ENCODE results near the gene ELFN2.

DNA sequence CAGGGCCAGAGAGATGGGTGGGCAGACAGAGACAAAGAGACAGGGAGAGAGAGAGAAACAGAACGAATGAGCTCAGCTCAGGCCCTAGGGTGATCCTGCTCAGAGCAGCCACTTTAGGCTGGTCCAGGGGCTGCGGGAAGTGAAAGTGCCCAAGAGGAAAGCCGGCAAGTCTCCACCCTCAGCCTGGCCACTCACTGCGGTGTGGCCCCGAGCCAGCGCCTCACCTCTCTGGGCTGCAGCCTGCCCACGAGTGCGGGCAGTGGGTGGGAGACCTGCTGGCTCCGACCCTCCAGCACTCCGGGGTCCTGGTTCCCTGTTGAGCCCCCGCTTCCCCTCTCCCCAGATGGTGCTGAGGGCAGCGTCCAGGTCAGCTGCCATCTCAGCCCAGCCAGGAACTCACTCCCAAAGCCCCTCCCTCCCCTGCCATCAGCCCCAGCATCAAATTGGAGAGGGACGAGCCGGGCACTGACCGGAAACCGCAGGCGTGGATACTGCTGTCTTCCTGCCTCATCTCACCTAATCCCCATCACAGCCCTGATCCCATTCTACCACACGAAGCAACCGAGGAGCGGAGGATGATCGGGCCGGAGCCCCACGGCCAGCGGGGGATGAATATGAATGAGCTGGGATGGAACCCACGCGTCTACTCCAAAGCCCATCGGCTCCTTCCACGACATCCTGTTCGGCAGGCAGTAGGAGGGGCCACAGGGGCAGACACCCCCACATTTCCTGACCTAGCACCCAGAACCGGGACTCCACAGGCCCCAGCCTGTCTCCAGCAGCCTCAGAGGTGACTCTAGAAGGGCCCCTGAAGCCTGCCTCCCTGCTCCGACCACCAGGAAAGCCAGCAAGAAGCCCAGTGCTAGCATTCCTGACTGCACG lies 16.9 kb downstream of the ELFN2 start:
- no peak for TF ChIP-seq TAF1 (IDR thresholded peaks at IDR 0.05; ENCODE audit: borderline replicate concordance, insufficient read depth, low read length)
- TF ChIP-seq POLR2AphosphoS5 (IDR thresholded peaks at IDR 0.05; ENCODE audit: low read depth, low read length), result no peak
- no peak for TF ChIP-seq SIN3A (IDR thresholded peaks at IDR 0.05; ENCODE audit: borderline replicate concordance, insufficient read depth, low read length)
- TF ChIP-seq, protein P1, sequence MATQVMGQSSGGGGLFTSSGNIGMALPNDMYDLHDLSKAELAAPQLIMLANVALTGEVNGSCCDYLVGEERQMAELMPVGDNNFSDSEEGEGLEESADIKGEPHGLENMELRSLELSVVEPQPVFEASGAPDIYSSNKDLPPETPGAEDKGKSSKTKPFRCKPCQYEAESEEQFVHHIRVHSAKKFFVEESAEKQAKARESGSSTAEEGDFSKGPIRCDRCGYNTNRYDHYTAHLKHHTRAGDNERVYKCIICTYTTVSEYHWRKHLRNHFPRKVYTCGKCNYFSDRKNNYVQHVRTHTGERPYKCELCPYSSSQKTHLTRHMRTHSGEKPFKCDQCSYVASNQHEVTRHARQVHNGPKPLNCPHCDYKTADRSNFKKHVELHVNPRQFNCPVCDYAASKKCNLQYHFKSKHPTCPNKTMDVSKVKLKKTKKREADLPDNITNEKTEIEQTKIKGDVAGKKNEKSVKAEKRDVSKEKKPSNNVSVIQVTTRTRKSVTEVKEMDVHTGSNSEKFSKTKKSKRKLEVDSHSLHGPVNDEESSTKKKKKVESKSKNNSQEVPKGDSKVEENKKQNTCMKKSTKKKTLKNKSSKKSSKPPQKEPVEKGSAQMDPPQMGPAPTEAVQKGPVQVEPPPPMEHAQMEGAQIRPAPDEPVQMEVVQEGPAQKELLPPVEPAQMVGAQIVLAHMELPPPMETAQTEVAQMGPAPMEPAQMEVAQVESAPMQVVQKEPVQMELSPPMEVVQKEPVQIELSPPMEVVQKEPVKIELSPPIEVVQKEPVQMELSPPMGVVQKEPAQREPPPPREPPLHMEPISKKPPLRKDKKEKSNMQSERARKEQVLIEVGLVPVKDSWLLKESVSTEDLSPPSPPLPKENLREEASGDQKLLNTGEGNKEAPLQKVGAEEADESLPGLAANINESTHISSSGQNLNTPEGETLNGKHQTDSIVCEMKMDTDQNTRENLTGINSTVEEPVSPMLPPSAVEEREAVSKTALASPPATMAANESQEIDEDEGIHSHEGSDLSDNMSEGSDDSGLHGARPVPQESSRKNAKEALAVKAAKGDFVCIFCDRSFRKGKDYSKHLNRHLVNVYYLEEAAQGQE (IDR thresholded peaks at IDR 0.05; ENCODE audit: insufficient read depth in 1 of 2, low read depth in 2 of 2, low read length in 2 of 2), result no peak

Data from PFSK-1 (cell line).